Hypothalamus (tissue), 51 donors: ENCODE data around the gene MRAP.
A peak's percentile ranks its signal among the peaks of the same experiment; 100 is the strongest.
"Not testable (repeated sequence)": the region's sequence is repeated elsewhere in the genome, so short reads cannot be mapped to it uniquely, and the experiment has no call there.

Experiments
- DNase-seq, 51 donors: peaks; one replicate each; lab custom pipeline; 2025; lab: John Stamatoyannopoulos, UW

MRAP gene

DNA sequence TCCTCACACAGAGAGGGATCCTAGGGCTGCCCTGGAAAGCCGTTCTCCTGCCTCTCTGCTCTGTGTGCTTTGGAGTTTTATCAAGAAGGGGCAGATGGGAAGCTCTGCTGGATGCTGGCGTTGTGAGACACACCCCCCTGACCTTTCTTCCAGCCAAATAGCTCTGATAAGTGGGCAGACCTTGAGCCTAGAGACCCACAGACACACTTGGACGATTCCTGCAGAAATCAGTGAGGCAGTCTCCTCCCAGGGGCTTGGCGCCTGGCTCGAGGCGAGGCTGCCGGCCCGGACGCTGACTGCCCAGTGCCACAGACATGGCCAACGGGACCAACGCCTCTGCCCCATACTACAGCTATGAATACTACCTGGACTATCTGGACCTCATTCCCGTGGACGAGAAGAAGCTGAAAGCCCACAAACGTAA lies at the start of gene MRAP:
Gene MRAP (plus strand): TSS at position 198 of the 424 bp plus-strand sequence. CDS start 117 bp downstream, at position 315.
- no peak for DNase-seq

DNA sequence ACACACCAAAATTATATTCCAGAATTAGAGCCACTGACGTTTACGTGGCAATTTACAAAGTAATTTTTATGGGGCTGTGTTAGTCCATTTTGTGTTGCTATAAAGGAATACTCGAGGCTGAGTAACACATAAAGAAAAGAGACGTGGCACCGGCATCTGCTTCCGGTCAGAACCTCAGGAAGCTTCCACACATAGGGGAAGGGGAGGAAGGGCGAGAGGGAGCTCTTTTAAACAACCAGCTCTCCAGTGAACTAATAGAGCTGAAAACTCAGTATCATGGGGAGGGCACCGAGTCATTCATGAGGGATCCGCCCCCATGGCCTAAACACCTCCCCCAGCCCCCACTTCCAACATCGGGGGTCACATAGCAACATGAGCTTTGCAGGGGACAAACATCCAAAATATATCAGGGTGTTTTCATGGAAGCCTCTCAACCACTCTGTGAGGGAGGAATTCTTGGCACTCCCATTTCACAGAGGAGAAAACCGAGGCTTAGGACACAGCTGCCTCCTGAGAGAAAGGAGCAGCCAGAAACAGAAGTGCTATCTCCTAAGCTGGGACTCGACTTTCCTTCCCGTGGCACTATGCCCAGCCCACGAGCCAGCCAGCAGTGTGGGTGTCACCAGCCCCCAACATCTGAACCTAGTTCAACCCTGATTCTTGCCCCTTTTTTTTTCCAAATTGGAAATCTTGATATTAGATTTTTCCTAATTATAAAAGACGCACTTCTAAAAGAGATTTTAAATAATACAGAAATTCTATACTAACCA lies 49.0 kb upstream of the MRAP start:
- DNase-seq, result no peak

DNA sequence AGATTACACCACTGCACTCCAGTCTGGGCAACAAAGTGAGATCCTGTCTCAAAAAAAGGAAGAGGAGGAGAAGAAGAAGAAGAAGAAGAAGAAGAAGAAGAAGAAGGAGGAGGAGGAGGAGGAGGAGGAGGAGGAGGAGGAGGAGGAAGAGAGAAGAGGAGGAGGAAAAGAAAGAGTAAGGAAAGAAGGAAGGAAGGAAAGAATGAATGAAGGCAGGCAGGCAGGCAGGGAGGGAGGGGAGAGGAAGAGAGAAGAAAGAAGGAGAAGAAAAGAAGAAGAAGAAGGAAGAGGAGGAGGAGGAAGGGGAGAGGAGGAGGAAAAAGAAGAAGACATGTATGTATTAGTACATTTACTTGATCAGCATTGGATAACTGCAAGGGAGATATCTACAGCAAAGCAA lies 46.5 kb upstream of the MRAP start:
- no peak for DNase-seq

DNA sequence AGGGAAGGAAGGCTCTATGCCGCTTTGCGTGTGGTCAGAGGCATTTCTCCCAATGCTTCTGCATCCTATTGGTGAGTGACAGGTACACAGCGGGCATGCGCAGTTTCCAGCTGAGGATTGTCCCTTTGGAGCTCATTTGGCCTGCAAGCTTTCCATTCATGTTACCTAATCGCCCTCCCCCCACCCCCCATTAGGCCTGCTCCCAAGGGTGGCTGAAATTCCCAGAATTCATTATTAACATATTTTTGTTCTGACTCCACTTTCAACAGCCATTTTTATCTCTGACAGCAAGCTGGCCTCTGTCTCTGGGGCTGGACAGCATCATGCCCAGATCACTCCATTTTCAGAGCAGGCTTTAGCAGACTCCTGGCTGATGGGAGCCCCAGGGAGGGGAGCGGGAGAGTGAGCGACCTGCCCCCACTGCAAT lies 45.4 kb upstream of the MRAP start:
- DNase-seq, result no peak

DNA sequence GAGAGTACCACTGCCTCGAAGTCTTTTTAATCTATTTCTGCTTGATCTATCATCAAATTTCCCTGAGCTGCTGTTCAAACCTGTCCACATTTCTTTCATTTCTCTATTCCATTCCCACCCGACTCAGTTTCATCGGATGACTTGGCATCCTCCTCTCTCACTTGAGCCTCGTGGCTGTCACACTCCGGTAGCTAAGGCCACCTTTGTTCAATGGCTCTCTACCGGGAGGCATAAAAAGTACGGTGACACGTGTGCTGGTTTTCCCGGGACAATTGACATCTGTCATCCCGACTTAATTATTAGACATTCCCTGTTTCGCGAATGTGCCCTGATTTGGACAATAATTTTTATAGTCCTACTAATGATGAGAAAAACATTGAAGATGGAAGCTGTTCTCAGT lies 42.4 kb upstream of the MRAP start:
- peak in 4 of 51 donors; percentile 1 to 6 (median 4) for DNase-seq

DNA sequence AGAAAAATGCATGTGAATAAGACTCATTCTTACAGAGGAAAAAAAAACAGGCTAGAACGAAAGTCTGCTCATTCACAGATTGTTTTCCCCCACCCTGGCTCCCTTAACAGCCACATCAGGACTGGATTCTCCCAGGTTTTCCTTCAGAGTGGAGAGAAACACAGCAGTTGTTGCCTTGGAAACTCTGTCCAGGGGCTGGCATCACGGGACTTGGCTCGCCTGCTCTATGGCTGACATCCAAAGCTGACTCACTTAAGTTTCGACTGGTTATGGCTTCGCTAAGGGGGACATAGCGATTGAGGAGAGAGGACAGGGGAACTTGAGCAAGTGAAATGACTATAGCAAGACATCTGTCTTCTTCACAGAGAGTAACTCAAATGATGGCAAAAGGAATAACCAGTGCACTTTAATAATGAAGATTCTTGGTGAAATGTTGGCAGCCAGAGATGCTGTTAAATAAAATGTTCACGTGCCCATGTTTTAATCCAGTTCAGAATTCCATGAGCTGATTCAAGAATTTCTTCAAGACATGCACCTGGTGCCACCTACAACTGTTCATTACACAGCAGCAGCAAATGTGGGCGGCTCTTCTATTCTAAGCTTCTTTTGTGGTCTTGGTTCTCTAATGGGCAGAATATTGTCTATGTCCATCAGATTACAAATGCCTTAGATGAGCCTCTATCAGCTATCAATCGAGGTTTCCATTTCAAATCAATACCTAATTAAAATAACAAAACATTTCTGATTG lies 41.6 kb upstream of the MRAP start:
- peak in 44 of 51 donors; percentile 8 to 80 (median 40) for DNase-seq

DNA sequence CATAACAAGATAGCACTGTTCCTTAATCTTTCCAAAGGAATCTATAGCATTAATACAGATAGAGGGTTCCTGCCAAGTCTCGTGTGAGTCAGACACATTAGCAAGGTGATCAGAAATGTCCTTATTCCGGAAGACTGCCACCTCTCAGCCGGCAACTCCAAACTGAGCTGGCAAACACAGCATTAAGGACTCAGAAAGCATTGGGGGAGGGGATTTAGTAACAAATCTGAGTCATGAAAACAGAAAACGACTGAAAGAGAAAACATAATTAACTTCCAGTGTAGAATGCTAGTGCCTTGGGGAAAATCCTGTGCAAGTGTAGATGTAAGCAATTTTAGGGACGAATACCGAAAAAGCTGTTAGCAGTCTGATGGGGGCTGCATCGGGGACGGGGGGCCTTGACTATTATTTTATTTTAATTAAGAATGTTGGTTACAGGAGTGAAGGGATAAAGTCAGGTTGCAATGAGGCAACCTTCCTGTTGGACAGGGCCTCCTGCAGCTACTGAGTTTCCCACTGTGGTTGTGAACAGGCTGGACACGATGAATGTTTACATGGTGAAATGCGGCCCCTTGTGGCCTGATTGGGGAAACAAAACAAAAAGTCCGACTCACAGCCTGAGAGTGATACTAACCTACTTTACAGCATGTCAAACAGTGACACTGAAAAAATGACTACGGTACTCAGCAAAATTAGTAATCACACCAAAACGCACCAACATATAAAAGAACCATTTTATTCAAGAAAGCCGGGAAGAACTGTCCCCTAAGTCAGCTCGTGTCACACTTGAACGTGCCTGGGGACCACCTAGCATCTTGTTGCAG lies 40.5 kb upstream of the MRAP start:
- peak in 47 of 51 donors; percentile 3 to 83 (median 43) for DNase-seq

DNA sequence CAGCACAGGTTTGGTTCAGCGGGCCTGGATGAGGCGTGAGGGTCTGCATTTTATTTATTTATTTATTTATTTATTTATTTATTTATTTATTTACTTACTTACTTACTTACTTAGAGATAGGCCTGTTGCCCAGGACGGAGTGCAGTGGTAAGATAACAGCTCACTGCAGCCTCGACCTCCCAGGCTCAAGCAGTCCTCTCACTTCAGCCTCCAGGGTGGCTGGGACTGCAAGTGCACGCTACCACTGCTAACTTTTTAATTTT lies 39.9 kb upstream of the MRAP start:
- DNase-seq, result not testable (repeated sequence)

DNA sequence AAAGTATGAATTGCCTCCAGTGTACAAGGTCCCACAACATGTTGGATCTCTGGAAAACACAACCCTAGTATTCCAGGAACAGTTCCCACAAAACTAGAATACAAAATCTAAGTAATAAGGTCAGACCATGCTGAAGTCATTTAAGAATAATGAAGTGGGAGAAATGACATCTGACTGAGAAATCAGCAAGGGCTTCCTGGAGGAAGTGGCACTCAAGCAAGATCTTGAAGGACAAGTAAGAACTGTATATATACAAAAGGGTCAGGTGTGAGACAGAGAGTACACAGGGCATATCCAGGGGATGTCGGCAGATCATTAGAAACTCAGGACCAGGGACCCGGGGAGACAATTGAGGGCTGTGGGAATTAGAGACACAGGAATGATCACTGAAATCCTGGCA lies 38.5 kb upstream of the MRAP start:
- no peak for DNase-seq

DNA sequence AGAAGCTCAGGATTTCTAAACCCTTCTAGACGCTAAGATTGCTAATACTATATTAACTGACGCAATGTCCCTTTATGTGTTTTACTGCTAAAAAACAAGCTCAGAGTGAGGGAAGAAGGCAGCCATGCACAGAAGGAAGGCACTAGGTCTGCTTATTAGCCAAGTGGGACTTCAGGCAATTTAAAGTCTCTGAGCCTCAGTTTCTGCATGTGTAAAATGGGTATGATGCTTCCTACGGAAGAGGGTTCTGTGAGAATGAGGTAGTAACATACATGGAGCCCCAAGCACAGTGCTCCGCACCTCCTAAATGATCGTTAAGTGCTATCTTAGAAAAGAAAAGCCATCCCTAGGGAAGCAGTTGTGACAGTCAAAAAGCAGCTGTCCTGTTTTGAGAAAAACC lies 36.7 kb upstream of the MRAP start:
- no peak for DNase-seq

DNA sequence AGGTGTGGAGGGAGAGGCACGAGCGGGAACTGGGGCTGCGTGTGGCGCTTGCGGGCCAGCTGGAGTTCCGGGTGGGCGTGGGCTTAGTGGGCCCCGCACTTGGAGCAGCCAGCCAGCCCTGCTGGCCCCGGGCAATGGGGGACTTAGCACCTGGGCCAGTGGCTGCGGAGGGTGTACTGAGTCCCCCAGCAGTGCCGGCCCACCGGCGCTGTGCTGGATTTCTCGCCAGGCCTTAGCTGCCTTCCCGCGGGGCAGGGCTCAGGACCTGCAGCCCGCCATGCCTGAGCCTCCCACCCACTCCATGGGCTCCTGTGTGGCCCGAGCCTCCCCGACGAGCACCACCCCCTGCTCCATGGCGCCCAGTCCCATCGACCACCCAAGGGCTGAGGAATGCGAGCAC lies 33.3 kb upstream of the MRAP start:
- DNase-seq, result not testable (repeated sequence)

DNA sequence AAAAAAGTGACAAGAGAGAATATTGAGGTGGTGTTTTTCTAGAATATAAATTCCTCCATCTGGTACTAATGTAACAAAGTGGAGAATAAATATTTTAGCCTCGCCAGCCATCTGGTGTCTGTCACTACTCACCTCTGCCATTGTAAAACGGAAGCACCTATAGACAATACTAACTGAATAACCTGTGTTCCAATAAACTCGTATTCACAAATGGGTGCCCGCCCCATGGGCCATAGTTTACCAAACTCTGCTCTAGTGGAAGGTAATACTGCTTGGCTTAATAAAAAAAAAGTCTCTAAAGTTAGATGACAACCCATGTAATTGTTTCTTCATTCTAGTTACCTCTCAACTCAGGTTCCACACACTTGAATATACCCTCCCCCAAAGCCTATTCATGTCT lies 27.9 kb upstream of the MRAP start:
- no peak for DNase-seq

DNA sequence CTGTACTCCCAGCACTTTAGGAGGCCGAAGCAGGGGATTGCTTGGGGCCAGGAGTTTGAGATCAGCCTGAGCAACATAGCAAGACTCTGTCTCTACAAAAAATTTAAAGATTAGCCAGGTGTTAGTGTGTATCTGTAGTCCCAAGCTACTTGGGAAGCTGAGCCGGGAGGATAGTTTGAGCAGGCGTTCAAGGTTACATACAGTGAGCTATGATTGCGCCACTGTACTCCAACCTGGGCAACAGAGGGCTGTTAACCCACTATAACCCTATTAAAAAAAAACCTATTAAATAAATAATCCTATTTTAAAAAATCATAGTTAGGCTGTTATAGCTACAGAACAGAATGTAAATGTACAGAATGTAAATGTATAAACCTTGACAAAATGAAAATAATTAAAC lies 22.0 kb upstream of the MRAP start:
- DNase-seq, result no peak

DNA sequence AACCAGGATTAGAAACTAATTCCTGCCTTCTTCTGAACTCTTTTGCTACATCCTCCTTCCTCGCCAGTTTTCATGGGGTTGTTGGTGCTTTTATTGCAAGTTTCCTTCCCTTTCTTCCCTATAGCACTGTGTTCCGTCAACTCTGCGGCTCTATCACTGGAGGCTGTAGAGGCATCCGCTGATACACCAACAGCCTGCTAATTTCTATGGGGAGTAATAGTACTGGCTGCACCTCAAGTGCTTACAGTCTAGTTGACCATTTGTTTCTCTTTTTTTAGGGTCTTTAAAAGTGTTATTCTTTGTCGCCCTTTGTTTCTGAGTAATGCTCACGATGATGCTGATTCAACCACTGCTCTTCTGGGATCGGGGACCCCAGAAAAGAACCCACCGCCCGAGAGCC lies 20.6 kb upstream of the MRAP start:
- no peak for DNase-seq

DNA sequence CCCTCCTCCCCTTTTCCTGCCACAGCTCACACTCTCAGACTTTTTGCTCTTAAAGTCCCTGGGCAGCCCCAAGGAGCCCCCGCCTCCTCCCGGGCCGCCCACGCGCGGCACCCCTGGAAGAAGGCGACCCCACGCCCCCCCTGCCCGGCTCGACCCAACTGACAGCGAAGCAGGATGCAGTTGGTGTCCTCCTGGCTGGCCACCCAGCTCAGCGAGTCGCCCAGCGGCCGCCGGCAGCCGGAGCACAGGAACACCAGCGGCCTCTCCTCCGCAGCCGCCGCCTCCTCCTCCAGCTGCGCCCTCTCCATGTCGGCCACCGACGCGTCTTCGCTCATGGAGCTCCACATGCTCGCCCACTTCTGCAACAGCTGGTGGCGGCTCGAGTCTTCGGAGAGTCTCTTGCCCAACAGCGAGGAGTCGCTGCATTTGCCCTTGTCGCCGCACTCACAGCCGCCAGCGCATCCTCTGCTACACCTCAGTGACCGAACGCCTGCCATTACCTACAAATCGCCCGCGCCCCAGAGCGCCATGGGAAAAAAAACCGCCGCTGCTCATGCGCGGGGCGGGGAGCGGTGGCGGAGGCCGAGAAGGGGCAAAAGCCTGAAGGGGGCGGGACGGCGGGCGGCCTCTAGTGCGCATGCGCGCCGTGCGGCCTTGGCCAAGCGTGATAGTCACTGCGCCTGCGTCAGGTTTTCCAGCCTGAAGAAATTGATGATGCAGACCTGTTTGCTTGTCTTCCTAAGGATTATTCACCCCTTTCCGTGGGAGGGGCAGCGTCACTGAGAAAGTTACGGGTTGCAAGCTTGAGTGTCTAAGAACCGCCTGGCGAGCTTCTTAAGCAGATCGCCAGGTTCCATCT lies 19.9 kb upstream of the MRAP start, which contains the start of gene MIS18A:
Gene MIS18A (minus strand): TSS at position 532 of the 859 bp plus-strand sequence. CDS start 35 bp downstream, at position 497.
- peak; percentile 59 to 96 (median 88) for DNase-seq

DNA sequence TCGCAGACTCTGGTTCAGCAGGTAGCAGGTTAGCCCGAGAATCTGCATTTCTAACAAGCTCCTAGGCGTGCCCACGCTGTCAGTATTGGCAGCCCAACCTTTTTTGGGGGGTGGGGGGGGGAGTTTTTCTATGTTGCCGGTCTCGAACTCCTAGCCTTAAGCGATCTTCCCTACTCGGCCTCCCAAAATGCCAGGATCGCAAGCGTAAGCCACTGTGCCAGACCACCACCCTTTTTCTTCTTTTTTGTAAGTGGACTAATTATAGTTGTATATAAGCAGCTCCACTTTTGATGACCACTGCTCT lies 19.3 kb upstream of the MRAP start:
- DNase-seq, result no peak

DNA sequence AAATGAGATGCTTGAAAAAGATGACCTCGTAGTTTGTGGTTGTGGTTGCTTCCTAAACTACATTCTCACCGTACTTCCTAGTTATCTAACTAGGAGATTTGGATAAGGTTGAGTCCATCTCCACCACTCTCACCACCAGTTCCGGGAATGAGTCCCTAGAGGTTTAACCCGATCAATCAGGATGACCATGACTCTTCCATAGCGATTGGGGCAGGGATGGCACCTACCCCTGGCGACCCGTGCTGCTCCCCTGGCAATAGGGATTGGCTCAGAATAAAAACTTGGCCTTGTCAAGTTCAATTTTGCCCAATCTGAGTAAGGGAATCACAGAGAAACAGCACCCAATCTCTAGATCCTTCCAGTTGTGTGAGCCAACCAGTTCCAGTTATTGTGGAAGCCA lies 17.1 kb upstream of the MRAP start:
- no peak for DNase-seq

DNA sequence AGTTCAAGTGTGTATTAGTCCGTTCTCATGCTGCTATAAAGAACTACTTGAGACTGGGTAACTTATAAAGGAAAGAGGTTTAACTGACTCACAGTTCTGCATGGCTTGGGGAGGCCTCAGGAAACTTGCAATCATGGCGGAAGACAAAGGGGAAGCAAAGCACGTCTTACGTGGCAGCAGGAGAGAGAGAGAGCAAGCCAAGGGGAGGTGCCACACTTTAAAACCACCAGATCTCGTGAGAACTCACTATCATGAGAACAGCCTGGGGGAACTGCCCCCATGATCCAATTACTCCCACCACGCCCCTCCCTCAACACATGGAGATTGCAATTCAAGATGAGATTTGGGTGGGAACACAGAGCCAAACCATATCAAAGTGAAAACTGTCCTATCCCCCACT lies 15.7 kb upstream of the MRAP start:
- no peak for DNase-seq

DNA sequence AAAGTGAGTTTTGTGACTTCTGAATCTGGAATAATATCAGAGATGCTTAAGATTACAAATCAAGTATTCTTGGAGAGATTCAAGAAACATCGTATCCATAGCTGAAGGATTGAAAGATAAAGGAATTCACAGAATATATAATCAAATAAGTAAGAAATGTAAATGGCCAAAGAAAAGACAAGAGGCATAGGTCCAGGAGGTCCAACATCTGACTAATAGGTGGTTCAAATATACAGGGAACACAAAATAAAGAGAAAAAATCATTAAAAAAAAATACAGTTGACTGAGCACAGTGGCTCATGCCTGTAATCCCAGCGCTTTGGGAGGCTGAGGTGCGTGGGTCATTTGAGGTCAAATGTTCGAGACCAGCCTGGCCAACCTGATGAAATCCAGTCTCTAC lies 13.2 kb upstream of the MRAP start:
- DNase-seq, result no peak

DNA sequence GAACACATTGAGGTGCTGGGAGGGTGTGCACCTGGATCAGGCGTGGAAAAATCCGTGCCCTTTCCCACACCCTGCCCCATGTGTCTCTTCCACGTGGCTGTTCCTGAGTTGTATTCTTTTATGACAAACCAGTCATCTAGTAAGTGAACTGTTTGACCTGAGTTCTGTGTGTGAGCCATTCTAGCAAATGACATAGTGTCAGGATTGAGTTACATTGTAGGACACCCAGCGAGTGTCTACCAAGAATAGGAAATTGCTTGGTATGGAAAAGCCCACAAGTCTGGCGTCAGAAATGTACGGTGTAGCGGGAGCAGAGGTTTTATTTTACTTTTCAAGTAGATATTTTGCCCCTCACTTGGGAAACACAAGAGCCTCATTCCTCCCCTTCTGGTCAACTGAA lies 1.2 kb upstream of the MRAP start:
- DNase-seq, result no peak

DNA sequence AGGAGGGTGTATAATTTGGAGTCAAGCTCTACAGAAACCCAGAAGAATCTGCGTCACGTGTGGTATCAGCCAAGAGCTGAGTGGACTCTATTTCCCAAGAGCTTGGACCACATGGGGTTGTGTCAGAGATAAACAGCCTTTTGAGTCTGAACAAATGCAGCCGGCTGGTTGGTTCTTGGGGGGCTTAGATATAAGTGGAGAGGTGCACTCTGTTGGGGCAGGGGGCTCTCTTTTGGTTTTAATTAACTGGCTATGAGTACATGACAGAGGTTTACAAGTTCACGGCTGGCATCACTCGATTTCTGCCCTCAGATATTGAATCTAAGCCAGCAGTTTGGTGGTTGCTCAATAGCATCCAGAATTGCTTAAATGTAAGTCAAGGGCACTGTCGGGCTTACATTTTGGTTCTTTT lies 501 bp upstream of the MRAP start:
- no peak for DNase-seq
